Fibroblast of peridontal ligament (primary cell): Measurements from ENCODE around the gene CHST5.
A peak's percentile ranks its signal among the peaks of the same experiment; 100 is the strongest.

Experiments
- DNase-seq: peaks from one replicate; pipeline ENCODE4 v3.0.0-alpha.2; 2010; ENCODE audit errors: extremely low read depth

The CHST5 gene

GRCh38 chr16:75535901-75536300, at the start of gene CHST5:
CHST5 (minus strand) TSS chr16:75536108; CDS start chr16:75530384, 5,724 bp downstream.
- no peak for DNase-seq

GRCh38 chr16:75584108-75584507, 48.2 kb upstream of the CHST5 start:
- no peak for DNase-seq

DNA sequence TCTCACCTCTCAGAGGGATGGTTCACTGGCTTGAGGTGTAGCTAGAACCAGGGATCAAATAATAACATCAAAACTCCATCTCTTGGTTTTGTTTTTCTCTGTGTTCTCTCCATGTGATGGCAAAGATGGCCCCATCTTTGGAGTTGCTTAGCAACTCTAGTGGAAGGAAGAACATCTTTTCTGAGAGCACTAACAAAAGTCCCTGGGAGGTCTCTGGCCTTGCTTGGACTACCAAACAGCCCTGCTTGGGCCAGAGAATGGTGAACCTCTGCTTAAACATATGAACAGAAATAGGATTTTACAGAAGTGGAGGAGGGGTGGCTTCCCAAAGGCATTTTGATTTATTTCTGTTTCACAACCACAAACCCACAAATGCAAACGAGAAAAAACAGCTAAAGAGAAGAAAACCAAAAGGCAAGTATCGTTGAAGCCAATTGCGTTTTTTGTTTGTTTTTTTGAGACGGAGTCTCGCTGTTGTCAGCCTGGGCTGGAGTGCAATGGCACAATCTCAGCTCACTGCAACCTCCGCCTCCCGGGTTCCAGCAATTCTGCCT, 43.5 kb upstream of the CHST5 start:
- DNase-seq, result peak; percentile 41

- no peak for DNase-seq
These were observed 42.8 kb upstream of the CHST5 start for GRCh38 chr16:75578725-75579124.

DNA sequence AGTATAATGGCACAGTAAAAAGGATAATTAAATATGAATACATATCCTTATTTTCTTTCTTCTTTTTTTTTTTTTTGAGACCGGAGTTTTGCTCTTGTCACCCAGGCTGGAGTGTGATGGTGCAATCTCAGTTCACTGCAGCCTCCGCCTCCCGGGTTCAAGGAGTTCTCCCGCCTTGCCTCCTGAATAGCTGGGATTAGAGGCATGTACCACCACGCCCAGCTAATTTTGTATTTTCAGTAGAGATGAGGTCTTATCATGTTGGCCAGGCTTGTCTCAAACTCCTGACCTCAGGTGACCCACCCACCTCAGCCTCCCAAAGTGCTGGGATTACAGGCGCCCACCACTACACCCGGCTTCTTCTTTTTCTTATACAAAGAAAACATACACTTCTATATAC, 42.3 kb upstream of the CHST5 start:
- DNase-seq, result no peak

DNA sequence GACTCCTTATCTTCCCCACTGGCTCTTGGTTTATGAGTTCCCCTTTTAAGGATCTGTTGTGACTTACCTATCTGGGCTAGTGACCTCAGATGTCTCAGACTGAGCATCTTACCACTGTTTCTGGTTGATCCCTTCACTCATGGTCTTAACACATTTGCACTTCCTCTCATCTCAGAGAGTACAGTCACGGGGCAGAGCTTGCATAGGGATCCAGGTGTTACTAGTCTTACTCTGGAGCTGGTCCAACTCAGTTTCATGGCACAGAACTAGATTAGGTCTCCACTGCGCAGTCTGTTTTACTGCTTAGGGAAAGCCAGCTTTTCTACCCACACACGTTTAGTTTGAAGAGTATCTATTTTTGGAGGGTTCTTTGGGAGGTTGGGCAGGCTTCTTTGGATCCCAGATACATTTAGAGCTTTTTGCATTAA, 40.5 kb upstream of the CHST5 start:
- DNase-seq, result no peak

DNA sequence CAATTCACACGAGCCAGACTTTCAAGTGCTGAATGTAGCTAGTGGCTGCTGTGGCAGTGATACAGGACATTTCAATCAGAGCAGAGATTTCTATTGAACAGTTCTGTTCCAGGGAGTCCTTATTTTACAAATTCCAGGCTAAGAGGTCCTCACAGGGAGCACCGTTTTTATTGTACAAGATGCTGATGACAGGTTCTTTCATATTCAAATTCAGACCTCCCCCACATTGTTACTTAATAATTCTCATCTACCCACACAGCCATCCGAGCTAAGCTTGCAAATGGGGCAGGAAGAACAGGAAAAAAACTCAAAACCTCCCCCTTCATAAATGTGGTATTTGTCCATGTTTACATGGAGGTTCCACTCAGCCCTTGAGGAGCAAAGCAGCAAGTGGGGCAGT, 40.0 kb upstream of the CHST5 start:
- no peak for DNase-seq

GRCh38 chr16:75573955-75574354, 38.0 kb upstream of the CHST5 start:
- DNase-seq, result no peak

GRCh38 chr16:75572864-75573542, 37.1 kb upstream of the CHST5 start:
- DNase-seq, result no peak

- DNase-seq, result no peak
These were observed 34.6 kb upstream of the CHST5 start for GRCh38 chr16:75570396-75571065.

GRCh38 chr16:75567911-75568310, 32.0 kb upstream of the CHST5 start:
- no peak for DNase-seq

DNA sequence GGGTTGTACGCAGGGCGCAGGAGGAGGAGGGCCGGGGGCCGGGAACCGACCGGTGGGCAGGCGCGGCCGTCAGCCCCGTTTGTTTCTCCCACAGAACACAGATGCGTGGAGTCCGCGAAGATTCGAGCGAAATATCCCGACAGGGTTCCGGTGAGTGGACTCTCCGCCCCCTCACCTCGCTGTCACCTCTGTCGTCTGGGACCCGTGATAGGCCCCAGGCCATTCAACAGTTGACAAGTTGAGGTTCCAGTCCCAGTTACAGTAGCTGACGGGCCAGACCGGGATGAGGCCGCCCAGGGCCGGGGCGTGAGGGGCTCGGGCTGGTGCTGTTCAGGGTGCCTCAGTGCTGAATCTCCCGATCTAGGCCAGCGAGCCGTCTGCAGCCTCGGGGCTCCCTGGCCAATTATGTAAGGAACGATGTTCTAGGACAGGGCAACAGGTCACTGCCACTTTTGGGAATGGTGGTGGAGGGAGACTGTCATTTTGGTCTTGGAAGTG, 30.9 kb upstream of the CHST5 start:
- DNase-seq, result no peak

DNA sequence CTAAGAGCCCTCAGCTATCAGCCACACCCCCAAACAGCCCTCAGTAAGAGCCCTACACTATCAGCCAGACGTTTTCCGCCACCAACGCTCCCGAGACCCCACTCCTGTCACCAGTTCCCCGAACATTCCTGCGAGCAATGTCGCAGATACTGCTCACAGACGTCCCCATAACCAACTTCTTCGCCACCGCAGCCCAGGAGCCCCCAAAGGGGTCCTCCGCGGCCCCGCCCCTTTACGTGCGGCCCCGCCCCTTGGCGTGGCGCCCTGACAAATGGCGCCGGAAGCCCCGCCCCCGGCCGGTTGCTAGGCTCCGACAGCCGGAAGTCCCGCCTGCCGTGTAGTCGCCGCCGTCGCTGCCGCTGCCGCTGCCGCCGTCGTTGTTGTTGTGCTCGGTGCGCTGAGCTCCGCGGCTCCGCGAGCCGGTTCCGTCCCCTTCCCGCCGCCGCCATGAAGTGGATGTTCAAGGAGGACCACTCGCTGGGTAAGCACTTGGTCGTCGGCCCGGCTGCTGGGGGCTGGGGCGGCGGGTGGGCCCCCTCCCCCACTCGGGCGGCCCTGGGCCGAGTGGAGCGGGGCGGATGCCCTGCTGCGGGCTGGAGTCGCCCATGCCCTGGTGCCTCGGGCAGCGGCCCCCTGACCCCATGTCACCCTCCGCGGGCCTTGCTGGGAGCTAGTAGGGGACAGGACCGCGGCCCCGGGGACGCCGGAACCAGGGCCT, 30.3 kb upstream of the CHST5 start, which contains the start of gene GABARAPL2:
GABARAPL2 (plus strand) TSS at position 340 of the 718 bp plus-strand sequence; CDS start at position 448, 108 bp downstream.
- peak; percentile 57 for DNase-seq

- no peak for DNase-seq
These were observed 29.7 kb upstream of the CHST5 start for GRCh38 chr16:75565640-75566039.

GRCh38 chr16:75559564-75560372, 23.9 kb upstream of the CHST5 start:
- peak; percentile 78 for DNase-seq

DNA sequence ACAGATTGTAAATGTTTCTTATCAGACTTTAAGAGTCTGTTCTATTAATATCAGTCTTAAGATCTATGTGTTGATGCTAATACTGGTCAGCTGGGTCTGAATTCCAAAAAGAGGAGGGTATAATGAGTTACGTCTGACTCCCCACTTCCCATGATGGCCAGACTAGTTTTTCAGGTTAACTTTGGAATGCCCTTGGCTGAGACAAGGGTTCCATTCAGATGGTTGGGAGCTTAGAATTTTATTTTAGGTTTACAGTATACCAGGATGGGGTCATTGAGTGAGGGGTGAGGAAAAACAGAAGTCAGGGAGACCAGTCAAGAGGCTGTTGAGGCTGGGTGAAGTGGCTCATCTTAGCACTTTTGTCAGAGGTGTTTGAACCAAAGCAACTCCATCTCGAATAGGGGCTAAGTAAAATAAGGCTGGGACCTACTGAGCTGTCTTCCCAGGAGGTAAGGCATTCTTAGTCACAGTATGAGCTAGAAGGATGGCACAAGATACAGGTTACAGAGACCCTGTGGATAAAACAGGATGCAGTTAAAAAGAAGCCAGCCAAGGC, 23.0 kb upstream of the CHST5 start:
- no peak for DNase-seq

DNA sequence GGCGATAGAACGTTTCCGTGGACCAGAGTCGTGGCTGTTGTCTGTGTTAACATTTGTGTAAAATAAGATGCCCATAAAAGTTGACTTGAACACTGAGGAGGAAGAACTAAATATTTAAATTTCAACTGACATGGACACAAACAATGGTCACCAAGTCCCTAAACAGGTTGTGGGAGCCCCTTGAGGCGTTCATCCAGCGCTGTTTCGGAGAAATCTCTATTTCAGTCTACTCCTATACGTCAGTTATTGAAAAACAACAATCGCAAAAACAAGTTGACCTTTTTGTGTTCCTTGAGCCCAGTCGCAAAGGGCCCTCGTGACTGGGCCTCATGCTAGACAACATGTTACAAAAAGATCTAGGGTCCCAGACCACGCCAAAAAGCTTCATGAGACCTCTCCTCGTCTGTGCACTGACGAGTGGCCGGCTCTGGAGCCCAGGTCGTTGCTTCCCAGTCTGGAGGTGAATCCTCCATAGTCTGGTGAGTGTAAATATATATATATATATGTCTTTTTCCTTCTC, 20.6 kb upstream of the CHST5 start:
- DNase-seq, result no peak

DNA sequence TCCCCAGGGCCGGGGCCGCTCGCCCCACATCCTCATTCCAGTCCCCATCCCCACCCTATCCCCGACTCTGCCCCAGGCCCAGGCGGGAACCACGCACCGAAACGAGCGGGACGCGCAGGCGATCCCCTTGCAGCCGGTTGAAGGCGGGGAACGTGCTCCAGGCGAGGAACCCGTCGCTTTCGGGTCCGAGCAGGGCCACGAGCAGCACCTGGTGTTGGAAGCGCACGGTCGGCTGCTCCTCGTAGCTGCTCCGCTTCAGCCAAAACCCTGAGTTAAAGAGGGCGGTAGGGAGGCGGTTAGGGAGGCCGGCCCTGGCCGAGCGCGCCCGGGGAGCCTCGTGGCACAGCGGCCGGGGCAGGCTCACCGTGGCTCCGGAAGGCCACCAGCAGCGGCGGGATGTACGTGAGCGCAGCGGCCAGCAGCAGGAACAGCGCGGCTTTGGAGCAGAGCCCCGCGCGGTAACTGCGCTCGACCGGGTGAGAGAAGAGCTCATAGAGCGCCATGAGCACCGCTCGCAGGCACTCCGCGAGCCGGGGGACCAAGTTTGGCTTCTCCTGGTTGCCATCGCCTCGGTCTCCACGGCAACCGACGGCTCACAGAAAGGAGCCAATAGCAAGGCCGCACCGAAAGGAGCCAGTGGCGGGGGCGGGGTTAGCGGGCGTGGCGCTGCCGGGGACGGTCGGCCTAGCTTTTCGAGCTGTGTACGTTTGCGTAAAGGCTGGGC, 20.0 kb upstream of the CHST5 start, which contains the start of gene TMEM231:
TMEM231 (minus strand) TSS at position 546 of the 724 bp plus-strand sequence; CDS start at position 503, 43 bp downstream.
- DNase-seq, result peak; percentile 89

- DNase-seq, result peak; percentile 89
These were observed 19.4 kb upstream of the CHST5 start for GRCh38 chr16:75555213-75555706.

DNA sequence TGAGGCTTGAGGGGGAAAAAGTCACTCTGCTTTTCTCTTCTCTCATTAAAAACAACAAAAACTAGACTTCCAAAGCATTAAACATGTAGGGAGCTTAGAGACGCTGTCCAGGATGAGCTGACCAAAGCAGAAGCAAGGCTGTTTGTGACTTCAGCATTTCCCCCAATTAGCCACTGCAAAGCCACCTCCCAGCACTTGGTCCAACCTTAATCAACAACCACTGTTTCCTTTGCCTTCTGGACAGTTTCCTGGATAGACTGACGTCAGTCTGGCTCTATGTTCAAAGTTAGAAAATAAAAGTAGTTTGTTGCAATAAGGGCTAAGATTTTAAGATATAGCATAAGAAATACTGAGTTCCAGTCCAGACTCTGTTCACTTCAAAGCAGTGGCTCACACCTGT, 17.0 kb upstream of the CHST5 start:
- DNase-seq, result no peak
